ENCODE measurements around the gene FAM3D. TPM values are rescaled to one million over a fixed set of nuclear protein-coding genes. Genes with fewer than 3 reads are reported as not detected.

FAM3D gene
- total and polyA plus RNA-seq, 10 of the 15 experiments (the other 5 are each of a cell fraction or from before 2014, with no cell fraction given), result 0.04 to 0.07 TPM; not detected in 8

GRCh38 chr3:58585994-58586393, 80.6 kb downstream of the FAM3D start:
- SMC1A ChIA-PET (ENCODE audit: uncharacterized antibody, unreplicated experiment), result no interaction called here
- Histone ChIP-seq H2AFZ (ENCODE audit: control insufficient read depth, low read depth, low read length) (no peak overlapping the region), H3K4me3 (no peak overlapping the region), H3K27me3 (replicated peaks in 1 of 2; ENCODE audit: control insufficient read depth in 2 of 2, insufficient read depth in 2 of 2, low read length in 1 of 2) (peaks cover 3 to 9% of the 10 kb centered on the region in 2 experiments), H3K79me2 (ENCODE audit: control insufficient read depth, insufficient read depth, low read length) (no peaks in the 10 kb centered on the region), H4K20me1 (ENCODE audit: control insufficient read depth, insufficient read depth) (no peaks in the 10 kb centered on the region), H3K9ac (ENCODE audit: control insufficient read depth, insufficient read depth, low read length) (no peak overlapping the region), H3K4me1 (ENCODE audit: control insufficient read depth, insufficient read depth, low read length) (no peaks in the 10 kb centered on the region), H3K4me2 (ENCODE audit: control insufficient read depth, insufficient read depth) (peak overlapping the region; percentile 72; the same call in 1 of the 2 replicates), H3K36me3 (ENCODE audit: control insufficient read depth in 2 of 2, insufficient read depth in 2 of 2, low read length in 1 of 2) (no peaks in the 10 kb centered on the region), H3K27ac (ENCODE audit: control insufficient read depth, insufficient read depth) (no peak overlapping the region), H3K9me3 (replicated peaks; ENCODE audit: control insufficient read depth, insufficient read depth, low read length) (no peaks in the 10 kb centered on the region; the same call in 2 of the 3 replicates)
- FAIRE-seq (no peak), ATAC-seq (peak; percentile 46), DNase-seq (ENCODE audit: low read depth, low spot score) (no peak)
- RAD21 ChIA-PET (ENCODE audit: unreplicated experiment), result no interaction called here
- BruUV-seq (replicated peaks), result no TSS peak
- intact Hi-C loops (cut with micrococcal nuclease; ENCODE audit: unreplicated experiment), result no loop called here
- POLR2A ChIA-PET, result no interaction called here
- CTCF ChIA-PET, result no interaction called here
- TF ChIP-seq PAX5 (IDR thresholded peaks at IDR 0.05; ENCODE audit: borderline replicate concordance, low read depth, low read length), result peak; percentile 21; the same call in 1 of the 2 replicates
- no peak for TF ChIP-seq NR2C2 (IDR thresholded peaks at IDR 0.05; ENCODE audit: borderline replicate concordance, control insufficient read depth, insufficient read length, low read depth)
- in situ Hi-C loops (cut with MboI), result no loop called here
- WGBS (ENCODE audit: insufficient coverage, insufficient replicate concordance, low lambda C conversion rate, missing lambda C conversion rate), result 1% methylated on average over 8 of the region's 8 CpGs

GRCh38 chr3:58585005-58585786, 81.4 kb downstream of the FAM3D start:
- SMC1A ChIA-PET (ENCODE audit: uncharacterized antibody, unreplicated experiment), result no interaction called here
- Histone ChIP-seq H2AFZ (ENCODE audit: control insufficient read depth, low read depth, low read length) (peak overlapping the region; percentile 36), H3K4me1 (ENCODE audit: control insufficient read depth, insufficient read depth, low read length) (no peaks in the 10 kb centered on the region), H3K4me2 (ENCODE audit: control insufficient read depth, insufficient read depth) (peak overlapping the region; percentile 72), H3K9ac (ENCODE audit: control insufficient read depth, insufficient read depth, low read length) (no peak overlapping the region), H3K27me3 (replicated peaks in 1 of 2; ENCODE audit: control insufficient read depth in 2 of 2, insufficient read depth in 2 of 2, low read length in 1 of 2) (peaks cover 3 to 9% of the 10 kb centered on the region in 2 experiments), H3K79me2 (ENCODE audit: control insufficient read depth, insufficient read depth, low read length) (no peaks in the 10 kb centered on the region), H4K20me1 (ENCODE audit: control insufficient read depth, insufficient read depth) (no peaks in the 10 kb centered on the region), H3K4me3 (peak overlapping the region; percentile 47; the same call in 1 of the 2 replicates), H3K9me3 (replicated peaks; ENCODE audit: control insufficient read depth, insufficient read depth, low read length) (no peaks in the 10 kb centered on the region; the same call in 2 of the 3 replicates), H3K27ac (ENCODE audit: control insufficient read depth, insufficient read depth) (no peak overlapping the region), H3K36me3 (ENCODE audit: control insufficient read depth in 2 of 2, insufficient read depth in 2 of 2, low read length in 1 of 2) (no peaks in the 10 kb centered on the region)
- CTCF ChIA-PET, result interaction anchor here (1.2 kb wide), 1 partner anchor 16 kb away, joined by 3 read pairs; no protein-coding TSS in a partner anchor
- ATAC-seq (peak; percentile 98), DNase-seq (ENCODE audit: low read depth, low spot score) (no peak), FAIRE-seq (no peak)
- no TSS peak for BruUV-seq (replicated peaks)
- intact Hi-C loops (cut with micrococcal nuclease; ENCODE audit: unreplicated experiment), result no loop called here
- RAD21 ChIA-PET (ENCODE audit: unreplicated experiment), result no interaction called here
- 12% methylated on average over 45 of the region's 46 CpGs for WGBS (ENCODE audit: insufficient coverage, insufficient replicate concordance, low lambda C conversion rate, missing lambda C conversion rate)
- POLR2A ChIA-PET, result no interaction called here
- TF ChIP-seq CTCF (IDR thresholded peaks at IDR 0.05 in 2 of 3, conservative IDR thresholded peaks at IDR 0.05 in 1 of 3; ENCODE audit: control insufficient read depth in 2 of 3, extremely low read depth in 1 of 3, insufficient read depth in 1 of 3, low read depth in 3 of 3, low read length in 3 of 3) (peak; percentile 14 to 62 (median 51)), PBX3 (IDR thresholded peaks at IDR 0.05; ENCODE audit: insufficient replicate concordance, low read depth, low read length) (no peak), MTA3 (IDR thresholded peaks at IDR 0.05; ENCODE audit: borderline replicate concordance, low read length) (no peak), TCF3 (IDR thresholded peaks at IDR 0.05; ENCODE audit: borderline replicate concordance, insufficient read depth, low read depth, low read length) (0 out of 2 replicates have a peak, but pooled peaks have one; percentile 40)
- in situ Hi-C loops (cut with MboI), result no loop called here
